Measurements from ENCODE around the gene MRPL21. TPM values are rescaled to one million over a fixed set of nuclear protein-coding genes. Genes with fewer than 3 reads are reported as not detected.

MRPL21 gene
- polyA plus RNA-seq, 3 donors = 60.9 to 81.6 (median 69.6) TPM

GRCh38 chr11:68843703-68844312, 59.8 kb downstream of the MRPL21 start:
- no peak for DNase-seq (ENCODE audit: low read depth in 3 of 3, low spot score in 2 of 3)

- DNase-seq (ENCODE audit: low read depth in 3 of 3, low spot score in 2 of 3) = no peak
Observed at GRCh38 chr11:68843052-68843561, 60.5 kb downstream of the MRPL21 start.

- no peak for DNase-seq (ENCODE audit: low read depth in 3 of 3, low spot score in 2 of 3)
Observed at GRCh38 chr11:68842427-68843051, 61.1 kb downstream of the MRPL21 start.

GRCh38 chr11:68841718-68842426, 61.8 kb downstream of the MRPL21 start, which contains the start of gene CPT1A:
TSS of gene CPT1A (minus strand) at chr11:68841916. CDS start at chr11:68815474, 26,442 bp downstream.
- DNase-seq (ENCODE audit: low read depth in 3 of 3, low spot score in 2 of 3) = no peak

Other genes with a start within 250 kb of the MRPL21 start
- under 1 TPM in 1 of 3 donors, not detected in 2; 0.16 TPM for gene GAL, start 219.3 kb downstream of the MRPL21 start, polyA plus RNA-seq (ENCODE audit: insufficient read length in 3 of 3)
- 10 to 100 TPM; 16.3 to 18.6 (median 18.1) TPM for gene TESMIN, start 152.3 kb downstream of the MRPL21 start, polyA plus RNA-seq (ENCODE audit: insufficient read length in 3 of 3)
- gene CPT1A, start 61.9 kb downstream of the MRPL21 start, polyA plus RNA-seq (ENCODE audit: insufficient read length in 3 of 3) = 10 to 100 TPM; 34.9 to 39.6 (median 35.0) TPM
- 10 to 100 TPM; 12.3 to 15.7 (median 12.4) TPM for gene IGHMBP2, start 59 bp upstream of the MRPL21 start, polyA plus RNA-seq (ENCODE audit: insufficient read length in 3 of 3)
- gene MRGPRD, start 77.2 kb upstream of the MRPL21 start, polyA plus RNA-seq (ENCODE audit: insufficient read length in 3 of 3) = not detected
- 10 to 100 TPM; 20.9 to 24.6 (median 22.7) TPM for gene MRGPRF, start 109.4 kb upstream of the MRPL21 start, polyA plus RNA-seq (ENCODE audit: insufficient read length in 3 of 3)
- gene TPCN2, start 145.1 kb upstream of the MRPL21 start, polyA plus RNA-seq (ENCODE audit: insufficient read length in 3 of 3) = 10 to 100 TPM; 12.1 to 14.2 (median 13.6) TPM

Data from right renal cortex interstitium (tissue), 3 donors.